CD4-positive, alpha-beta T cell treated with Interferon alpha-2 for 1 hour (primary cell): Measurements from ENCODE around the gene TBL3.
"Not testable (repeated sequence)": the region's sequence is repeated elsewhere in the genome, so short reads cannot be mapped to it uniquely, and the experiment has no call there.

Source experiments
- DNase-seq, 2 donors: peaks; one replicate each; pipeline ENCODE4 v3.0.0-alpha.2; 2020 to 2022

Gene TBL3

DNA sequence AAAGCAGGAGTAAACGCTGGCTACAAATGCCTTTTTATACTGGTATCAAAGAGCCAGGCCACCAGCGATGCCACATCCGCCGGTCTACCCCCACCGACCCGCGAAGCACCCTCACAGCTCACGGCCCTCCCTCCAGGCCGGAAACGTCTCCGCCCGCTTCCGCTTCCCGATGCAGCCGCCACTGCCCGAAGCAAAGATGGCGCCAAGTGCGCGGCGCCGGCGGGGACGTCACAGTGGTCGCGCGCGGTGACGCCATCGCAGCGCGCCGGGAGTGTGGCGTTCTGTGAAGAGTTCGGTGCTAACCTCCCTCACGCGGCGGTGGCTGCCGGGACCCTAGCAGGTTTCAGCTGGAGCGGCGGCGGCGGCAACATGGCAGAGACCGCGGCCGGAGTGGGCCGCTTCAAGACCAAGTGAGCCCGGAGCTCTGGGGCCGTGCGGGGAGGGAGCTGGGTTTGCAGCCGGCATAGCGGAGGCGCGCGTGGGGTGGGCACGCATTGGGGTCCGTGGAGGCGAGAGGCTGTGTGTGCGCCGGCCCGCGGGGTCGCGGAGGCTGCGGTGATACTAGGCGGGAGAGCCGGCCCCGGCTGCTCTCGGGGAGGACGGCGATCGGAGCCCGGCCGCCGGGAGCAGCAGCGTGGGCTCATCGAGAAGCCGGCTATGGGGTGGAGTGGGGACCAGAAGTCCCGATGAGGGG is at the start of gene TBL3:
TBL3 (plus strand) TSS at position 258 of the 694 bp plus-strand sequence; CDS start at position 370, 112 bp downstream.
- DNase-seq: peak; percentile 95 to 98

DNA sequence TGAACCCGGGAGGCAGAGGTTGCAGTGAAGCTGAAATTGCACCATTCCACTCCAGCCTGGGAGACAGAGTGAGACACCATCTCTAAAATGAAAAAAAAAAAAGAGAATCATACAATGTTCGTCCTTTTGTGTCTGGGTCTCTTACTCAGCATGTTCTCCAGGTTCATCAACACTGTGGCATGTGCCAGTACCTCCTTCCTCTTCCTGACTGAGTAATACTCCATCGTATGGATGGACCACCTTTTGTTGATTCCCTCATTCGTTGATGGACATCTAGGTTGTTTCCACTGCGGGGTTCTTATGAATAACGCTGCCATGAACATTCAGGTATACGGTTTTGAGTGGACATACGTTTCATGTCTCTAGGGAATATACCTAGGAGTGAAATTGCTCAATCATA is 49.5 kb upstream of the TBL3 start:
- no peak for DNase-seq

DNA sequence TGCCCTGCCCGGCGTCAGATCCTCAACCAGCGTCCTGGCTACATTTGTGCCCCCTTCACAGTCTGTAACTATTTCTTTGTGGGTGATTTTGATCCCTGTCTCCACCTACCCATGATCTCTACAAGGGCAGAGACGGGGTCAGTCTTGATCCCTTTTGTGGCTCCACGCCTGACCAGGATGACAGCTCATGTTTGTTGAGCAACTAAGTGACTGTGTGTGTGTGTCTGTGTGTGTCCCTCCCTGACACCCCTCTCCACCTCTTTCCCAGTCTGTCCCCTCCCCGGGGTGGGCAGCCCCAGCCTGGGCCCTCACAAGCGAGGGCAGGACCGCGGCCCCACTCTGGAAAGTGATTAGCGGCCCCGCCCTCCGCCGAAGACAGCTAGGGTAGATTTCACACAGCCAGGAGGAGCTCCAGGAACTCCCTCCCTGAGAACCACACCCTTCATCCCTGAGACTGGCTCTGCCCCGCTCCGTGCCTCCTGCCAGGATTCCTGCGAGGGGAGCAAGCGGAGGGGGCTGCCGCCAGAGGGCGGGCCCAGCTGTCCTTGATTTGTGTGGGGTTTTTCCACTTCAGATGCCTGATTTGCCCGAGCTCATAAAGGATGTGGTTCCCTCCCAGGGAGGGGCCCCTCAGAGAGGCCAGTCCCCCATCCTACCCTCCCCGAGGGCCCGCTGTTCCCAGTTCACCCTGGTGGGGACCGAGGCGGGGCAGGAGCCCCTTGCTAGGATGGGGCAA is 48.4 kb upstream of the TBL3 start:
- DNase-seq: peak in 1 of 2 donors; percentile 24

DNA sequence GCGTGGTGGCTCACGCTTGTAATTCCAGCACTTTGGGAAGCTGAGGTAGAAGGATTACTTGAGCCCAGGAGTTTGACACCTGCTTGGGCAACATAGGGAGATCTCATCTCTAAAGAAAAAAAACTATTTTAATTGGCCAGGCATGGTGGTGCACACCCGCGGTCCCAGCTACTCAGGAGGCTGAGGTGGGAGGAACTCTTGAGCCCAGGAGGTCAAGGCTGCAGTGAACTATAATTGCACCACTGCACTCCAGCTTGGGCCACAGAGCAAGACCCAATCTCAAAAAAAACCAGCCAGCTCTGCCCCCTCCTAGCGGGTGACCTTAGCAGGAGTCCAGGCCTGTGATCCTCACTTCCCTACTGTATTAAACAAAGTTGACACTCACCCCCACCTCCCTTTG is 47.8 kb upstream of the TBL3 start:
- no peak for DNase-seq

DNA sequence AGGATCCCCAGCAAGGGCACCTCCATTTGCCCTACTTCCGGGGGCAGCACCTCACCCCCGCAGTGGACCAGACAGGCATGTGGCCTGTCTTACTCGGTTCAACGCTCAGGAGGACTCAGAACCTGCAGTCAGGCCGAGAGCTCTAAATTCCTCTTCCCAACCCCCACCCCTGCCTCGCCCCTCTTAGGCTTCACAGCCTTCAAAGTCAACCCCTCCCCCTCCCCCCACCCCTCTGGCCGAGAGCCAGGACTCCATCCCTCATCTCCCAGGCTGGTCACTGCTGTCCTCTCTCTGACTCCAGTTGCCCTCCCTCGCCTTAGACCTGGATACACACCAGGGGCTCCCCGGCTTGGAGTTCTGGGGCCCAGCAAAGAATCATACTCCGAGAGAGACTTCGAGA is 45.6 kb upstream of the TBL3 start:
- DNase-seq: no peak

DNA sequence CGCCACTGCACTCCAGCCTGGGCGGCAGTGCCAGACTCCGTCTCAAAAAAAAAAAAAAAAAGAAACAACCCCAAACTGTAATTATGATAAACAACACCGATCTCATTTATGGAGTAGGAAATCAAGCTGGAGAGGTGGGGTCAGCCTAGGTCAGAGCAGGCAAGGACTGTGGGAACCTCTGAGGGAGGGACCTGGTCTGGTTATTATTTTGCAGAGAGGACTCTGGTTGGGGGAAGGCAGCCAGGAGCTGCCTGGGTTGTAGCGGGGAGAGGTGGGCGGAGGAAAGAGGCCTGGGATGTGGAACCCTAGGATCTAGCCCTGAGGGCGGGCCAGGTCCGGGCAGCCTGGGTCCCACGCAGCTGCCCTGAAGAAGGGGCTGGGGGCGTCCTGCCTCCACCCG is 42.7 kb upstream of the TBL3 start:
- peak in 1 of 2 donors; percentile 24 for DNase-seq

DNA sequence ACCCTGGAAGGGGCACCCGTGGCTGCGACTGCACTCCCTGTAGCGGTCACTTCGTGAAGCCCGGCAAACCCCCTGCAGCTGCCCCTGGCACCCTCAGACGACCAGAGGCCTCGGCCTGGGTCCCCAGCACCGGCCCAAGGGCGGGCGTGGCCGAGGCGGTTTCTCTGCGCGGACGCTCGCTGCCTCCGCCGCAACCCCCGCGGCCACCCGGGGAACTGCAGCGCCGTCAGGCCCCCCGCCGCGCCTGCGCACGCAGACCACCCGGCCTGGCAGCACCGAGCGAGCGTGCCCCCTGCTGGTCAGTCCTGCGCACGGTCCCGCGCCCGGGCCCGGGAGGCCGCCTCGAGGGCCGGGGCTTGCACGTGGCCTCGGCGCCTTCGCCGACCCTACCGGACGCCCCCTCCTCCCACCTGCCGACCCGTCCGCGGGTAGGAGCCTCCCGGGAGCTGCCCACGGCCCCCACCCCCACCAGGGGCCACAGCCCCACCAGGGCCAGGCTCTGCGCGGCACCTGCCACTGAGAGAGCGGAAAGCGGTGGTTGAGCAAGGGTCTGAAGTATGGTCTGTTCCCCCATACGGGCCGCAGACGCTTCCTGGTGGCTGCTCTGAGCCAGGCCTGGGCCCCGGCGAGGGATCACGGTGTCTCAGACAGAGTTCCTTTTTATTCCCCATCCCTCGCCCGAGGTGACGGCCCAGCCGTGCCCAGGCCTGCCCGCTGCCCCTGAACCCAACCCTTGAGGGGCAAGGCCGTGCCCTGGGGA is 42.1 kb upstream of the TBL3 start:
- DNase-seq: peak; percentile 88 to 93

DNA sequence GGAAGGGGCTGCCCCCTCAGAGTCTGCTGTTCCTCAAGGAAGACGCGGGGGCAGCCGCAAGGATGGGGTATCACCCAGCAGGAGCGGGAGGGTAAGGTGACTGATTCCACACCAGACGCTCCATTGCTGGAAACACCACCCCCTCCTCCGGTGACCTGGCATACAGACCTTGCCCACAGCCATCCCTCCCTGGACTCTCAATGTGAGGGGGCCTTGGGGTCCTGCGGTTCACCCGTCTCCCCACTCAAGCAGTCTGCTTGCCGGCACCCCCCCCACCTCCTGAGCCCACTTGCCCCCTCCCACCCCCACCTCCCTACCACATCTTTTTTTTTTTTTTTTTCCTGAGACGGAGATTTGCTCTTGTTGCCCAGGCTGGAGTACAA is 41.5 kb upstream of the TBL3 start:
- DNase-seq: no peak

DNA sequence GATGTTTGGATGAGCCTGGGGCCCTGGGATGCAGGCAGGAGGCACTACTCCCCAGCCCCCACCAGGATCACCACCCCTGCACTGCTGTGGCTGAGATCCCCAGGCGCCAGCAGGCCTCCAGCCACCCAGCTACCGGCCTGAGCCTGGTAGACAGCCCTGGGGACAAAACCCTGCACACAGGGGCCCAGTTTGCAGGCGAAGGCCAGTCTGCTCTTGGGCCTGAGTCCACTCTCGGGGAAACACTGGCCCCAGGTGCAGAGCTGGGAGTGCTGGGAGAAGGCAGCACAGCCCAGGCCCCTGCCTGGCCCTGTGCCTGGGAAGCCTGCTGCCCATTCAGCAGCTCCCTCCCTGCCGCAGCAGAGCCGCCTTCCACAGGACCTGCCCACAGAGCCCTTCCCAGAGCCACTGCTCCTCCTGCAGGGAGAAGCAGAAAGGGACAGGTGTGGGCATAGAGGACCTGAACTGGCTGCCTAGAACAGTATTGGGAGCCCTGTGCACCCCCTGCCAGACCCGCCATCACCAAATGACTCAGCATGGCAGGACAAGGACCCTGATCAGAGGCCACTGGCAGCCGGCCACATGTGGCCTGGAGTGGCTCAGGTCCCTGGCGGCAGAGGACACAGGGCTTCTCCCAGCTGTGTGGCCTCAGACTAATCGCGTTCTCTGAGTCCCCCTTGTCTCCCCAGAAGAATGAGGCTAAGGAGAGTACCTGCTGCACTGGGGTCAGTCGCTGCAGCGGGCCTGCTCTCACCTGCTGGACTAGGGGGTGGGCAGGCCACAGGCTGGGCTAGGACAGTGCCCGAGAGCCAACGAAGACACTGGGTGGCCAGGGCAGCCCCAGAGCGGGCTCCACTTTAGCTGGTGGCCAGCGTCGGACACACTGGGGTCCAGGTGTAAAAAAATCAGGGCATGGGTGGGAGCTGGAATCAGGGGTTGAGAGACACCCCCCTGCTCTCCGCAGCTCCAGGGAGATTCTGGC is 39.5 kb upstream of the TBL3 start:
- DNase-seq: no peak

DNA sequence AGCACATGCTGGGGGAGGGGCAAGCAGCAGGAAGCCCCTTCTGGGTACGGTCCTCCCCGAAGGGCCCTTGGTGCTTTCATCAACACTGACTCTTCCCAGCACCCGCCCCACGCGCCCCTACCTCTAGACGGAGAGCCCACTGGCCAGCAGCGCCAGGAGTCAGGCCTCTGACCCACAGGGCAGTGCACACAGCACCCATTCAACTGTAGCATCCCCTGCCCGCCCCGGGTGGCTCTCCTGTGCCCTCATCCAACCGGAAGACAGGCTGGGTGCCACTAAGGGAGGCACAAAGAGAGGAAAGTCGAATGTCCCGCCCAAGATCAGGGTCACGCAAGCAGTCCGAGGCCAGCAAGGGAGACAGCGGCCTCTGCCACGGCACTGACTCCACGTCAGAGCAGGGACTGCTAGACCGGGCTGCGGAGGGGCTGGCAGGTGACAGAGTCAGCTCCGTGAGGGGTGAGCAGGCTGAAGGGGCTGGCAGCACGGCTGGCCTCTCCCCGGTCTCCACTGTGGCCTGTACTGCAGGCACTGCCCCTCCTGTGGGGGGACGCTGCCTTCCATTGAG is 38.7 kb upstream of the TBL3 start:
- DNase-seq: no peak

DNA sequence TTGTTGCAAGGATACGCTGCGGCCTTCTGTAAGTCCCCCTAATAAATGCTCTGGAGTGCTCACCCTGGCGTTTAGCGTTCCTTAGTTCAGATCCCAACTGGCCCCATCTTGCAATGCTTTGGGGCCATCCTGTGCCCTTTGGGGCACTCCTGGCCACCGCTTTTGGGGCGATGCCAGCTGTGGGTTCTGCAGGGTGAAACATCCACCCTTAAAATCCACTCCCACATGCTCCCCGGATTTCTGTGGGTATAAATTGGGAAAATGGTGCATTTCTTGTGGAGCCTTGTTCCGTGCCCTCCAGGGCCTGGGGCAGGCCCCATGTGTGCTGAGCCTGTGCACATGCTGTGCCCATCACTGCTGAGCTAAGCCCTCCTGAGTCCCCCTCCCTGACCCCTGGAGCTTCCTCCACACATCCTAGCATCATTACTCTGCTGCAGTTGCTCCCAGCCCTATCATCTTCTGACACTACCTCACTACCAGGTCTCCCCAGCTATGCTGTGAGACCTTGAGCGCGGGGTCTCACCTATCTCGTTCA is 34.8 kb upstream of the TBL3 start:
- DNase-seq: no peak

DNA sequence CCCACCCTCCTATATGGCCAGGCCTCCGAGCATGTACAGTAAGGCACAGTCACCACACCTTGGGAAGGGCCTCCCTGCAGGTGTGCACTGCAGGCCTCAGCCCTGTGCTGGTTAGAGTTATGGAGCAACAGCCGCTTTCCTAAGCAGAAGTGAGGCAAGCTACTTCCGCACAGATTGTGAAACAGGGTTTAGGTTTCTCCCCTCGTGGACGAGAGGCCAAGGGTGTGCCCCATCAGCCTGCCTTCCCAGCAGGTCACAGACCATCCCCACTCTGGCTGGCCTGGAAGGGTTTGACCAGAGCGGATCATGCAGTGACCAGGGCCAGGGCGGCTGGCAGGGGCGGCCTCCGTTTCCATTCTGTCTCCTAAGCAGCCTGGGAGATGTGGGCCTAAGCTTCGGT is 33.5 kb upstream of the TBL3 start:
- peak; percentile 8 to 49 for DNase-seq

DNA sequence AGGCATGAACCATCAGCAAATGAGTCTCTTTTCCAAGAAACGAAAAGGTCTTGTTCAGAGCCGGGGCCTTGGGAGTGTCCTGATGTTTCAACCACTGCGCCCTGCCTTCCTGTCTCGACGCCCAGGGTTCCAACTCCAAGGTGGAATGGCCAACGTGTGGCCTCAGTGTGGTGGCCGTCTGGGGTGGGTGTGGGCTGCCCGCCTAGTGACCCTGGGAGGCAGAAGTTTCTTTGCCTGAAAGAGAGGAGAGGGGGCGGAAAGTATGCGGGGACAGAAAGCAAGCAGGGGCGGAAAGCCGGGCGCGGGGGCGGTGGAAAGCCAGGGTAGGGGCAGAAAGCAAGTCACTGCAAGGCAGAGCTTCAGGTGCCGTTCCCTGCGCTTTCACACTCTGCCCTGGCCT is 32.9 kb upstream of the TBL3 start:
- DNase-seq: no peak

DNA sequence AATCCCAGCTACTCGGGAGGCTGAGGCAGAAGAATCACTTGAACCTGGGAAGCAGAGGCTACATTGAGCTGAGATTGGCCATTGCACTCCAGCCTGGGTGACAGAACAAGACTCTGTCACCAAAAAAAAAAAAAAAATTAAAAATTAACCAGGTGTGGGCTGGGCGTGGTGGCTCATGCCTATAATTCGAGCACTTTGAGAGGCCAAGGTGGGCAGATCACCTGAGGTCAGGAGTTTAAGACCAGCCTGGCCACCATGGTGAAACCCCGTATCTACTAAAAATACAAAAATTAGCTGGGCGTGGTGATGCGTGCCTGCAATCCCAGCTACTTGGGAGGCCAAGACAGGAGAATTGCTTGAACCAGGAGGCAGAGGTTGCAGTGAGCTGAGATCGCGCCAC is 32.0 kb upstream of the TBL3 start:
- not testable (repeated sequence) for DNase-seq

DNA sequence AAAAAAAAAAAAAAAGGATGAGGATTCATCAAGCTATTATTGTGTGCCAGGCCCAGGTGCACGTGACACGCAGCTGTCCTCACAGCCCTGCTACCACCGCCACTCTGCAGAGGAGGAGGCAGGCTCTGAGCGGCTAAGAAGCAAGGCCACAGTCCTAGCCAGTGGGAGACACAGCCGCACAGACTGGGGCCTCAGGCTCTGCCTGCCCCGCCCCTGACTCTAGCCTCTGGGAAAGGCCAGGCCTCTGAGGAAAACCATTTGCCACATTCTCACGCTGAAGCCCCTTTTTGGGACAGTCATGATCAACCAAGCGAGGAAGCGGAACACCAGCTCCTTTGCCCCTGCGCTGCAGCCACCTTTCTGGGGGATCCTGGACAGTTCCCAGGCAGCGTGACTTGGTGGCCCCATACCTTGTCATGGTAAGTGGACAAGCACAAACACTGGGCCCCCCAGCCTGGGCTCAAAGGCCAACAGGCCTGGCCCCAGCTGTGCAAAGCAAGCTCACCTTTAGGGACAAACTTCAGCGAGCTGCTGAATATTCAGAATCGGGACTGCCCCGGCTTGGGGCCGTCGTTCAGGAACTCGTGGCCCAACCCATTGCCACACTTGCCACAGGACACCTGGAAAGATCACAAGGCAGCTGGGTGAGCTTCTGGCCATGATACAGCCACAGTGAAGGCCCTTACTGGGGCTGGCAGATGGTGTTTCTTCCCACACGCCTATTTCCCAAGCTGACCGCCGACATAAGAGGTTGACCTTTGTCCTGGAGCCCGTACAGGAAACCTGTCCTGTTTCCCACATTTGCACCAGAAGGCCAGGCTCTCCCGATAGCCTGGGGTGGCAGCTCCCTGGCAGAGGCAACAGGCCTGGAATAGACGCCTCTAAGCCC is 31.3 kb upstream of the TBL3 start:
- no peak for DNase-seq

DNA sequence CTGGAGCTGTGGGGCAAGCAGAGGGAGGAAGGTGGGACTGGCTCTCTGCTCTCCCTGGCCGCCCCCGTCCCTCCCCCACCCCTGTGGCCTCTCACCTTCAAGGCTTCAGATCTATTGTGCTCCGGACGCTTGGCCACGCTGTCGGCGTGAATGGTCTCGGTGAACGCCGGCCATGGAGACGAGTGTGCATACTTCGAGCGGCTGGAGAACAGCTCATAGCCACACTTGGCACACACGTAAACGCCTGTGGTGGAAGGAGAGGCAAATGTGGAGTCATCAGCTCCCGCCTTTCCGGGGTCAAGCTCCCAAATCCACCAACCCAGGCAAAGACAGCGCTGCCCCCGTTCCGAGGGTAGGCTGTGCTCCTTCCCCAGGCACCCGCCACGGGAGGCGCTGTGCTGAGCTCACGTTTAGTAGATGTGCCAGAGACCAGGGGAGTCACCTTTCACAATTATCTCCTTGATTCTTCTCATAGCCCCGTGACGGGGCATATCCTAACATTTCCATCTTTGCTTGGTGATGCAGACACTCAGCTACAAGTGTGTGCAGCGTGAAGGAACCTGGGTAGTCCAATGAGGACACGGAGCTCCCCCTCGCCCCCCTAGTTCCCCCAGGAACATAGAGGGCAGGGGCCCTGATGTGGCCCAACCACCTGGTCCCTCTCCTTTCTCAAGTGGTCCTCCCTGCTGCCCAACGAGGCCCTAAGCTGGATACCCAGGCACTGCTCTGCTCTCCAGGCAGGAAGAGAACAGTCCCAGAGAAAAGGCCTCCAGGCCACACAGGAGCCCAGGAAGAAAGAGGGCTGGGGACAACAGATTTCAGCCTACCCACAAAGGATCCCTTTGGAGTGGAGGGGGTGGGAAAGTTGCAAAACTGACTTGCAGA is 30.4 kb upstream of the TBL3 start:
- DNase-seq: no peak

DNA sequence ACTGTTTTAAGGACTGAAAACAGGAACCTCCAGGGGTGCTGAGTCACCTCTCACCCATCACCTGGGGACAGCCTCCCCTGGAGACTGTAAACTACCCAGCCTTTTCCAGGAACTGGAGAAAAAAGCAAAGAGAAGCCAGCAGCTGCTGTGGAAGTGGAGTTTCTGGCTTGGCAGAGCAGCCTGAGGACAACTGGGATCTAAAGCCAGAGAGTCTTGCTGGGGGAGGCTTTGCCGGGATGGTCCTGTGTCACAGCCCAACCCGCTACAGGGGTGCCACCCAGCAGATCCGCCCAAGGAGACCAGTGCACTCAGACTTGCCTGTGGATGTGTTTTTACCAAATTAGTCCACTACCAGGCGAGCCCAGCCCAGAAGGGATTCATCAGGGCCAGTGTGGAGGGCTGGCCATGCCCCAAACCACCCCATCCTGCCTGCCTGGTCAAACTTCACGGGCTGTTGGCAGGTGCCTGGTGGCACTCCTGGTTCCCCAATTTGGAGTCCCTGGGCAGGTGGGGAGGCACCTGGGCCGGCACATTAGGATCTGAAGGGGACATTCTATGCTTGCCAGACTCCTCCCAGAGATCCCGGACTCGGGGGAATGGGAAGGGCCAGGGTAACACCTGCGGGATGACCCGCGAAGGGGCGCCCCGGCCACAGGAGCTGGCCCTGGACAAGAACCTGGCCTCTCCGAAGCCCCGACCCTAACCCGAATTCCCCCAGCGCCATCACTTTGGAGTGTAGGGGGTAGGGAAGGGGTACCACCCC is 29.6 kb upstream of the TBL3 start:
- DNase-seq: peak; percentile 32 to 61

DNA sequence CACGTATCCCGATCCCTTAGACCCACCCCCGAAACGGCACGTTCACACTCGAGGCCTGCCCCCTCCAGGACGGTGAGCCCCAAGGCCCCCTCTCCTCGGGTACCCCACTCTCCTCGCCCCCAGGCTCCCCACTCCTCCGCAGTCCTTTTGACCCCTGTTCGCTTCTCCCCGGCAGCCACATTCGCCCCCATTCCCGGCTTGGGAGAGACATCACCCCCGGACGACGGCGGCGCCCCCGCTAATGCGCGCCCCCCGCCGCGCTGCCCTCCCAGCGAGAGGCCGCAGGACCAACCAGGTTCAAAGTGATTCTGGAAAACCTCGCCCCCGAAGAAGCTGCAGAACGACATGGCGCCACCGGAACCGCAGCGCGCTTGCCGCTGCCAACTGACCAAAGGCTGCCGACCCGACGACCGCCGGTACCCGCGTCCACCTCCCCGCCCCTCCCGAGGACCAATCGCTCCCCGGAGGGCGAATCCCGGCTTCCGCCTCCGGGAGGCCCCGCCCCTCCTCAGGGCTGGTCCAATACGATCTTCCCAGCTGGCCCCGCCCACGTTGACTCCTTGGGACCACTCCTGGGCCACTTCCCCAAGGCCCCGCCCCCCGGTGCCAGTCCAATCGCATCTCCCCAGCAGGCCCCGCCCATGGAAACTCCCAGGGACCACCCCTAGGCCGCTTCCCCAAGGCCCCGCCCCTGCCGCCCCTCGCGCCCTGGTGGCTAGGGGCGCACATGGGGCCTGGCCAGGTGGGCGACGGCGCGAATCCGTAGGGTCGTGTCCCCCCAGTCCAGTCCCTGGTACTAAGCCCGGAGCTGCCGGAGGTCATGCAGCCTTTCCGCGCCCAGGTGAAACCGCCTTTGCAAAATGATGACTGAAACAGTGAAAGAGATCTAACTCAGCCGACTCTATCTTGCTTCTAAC is 28.8 kb upstream of the TBL3 start, which contains the start of gene MSRB1:
MSRB1 (minus strand) TSS at position 390 of the 917 bp plus-strand sequence; CDS start at position 347, 43 bp downstream.
- peak; percentile 99 for DNase-seq
